Gastroesophageal sphincter (tissue), 4 donors: ENCODE results near the gene TADA2A. TPM values are rescaled to one million over a fixed set of nuclear protein-coding genes. Genes with fewer than 3 reads are reported as not detected.
A peak's percentile ranks its signal among the peaks of the same experiment; 100 is the strongest.

ENCODE experiments used
- ATAC-seq: fragments of 150-250 bp; one replicate; pipeline ENCODE4 v1.9.1; 2016; ENCODE audit warnings: mild to moderate bottlenecking, moderate library complexity
- H3K27ac ChIP-seq, 4 donors: fragments of 200-600 bp; sonication (generic) in 3 of 4; 1 replicate in 3 of 4; 2 replicates in 1 of 4; pipeline ENCODE4 v1.5.1; 2016 to 2019
- H3K27me3 ChIP-seq: fragments of 200-600 bp; sonication (generic); one replicate; pipeline ENCODE4 v1.5.1; 2019
- H3K36me3 ChIP-seq, 2 donors: fragments of 200-600 bp; sonication (generic); one replicate each; pipeline ENCODE4 v1.5.1; 2019; ENCODE audit warnings: control low read depth in 1 of 2
- H3K4me1 ChIP-seq, 3 donors: fragments of 200-600 bp; sonication (generic); 1 replicate in 2 of 3; 2 replicates in 1 of 3; pipeline ENCODE4 v1.5.1; 2016 to 2019; ENCODE audit warnings: control low read depth in 2 of 3
- H3K4me3 ChIP-seq, 2 donors: fragments of 200-600 bp; sonication (generic); one replicate each; pipeline ENCODE4 v1.5.1; 2019; ENCODE audit warnings: mild to moderate bottlenecking in 1 of 2, moderate library complexity in 1 of 2
- H3K9me3 ChIP-seq, 3 donors: fragments of 200-600 bp; sonication (generic); one replicate each; pipeline ENCODE4 v1.5.1; 2017 to 2019; ENCODE audit warnings: control low read depth in 2 of 3
- CTCF ChIP-seq, 4 experiments: fragments of 200-600 bp in 2 of 4; fragments of 450-650 bp in 2 of 4; sonication (generic) in 1 of 4; IDR thresholded peaks; one replicate each; pipeline ENCODE4 v1.5.1; 2017 to 2019; ENCODE audit warnings: antibody characterized with exemption in 4 of 4, mild to moderate bottlenecking in 2 of 4, moderate library complexity in 2 of 4
- EP300 ChIP-seq: sonication (generic); formaldehyde crosslinking; IDR thresholded peaks from one replicate; pipeline ENCODE4 v1.6.1; 2017; ENCODE audit warnings: antibody characterized with exemption, mild to moderate bottlenecking
- POLR2A ChIP-seq, 2 donors: fragments of 450-650 bp; IDR thresholded peaks; one replicate each; pipeline ENCODE4 v1.6.1; 2017; ENCODE audit warnings: antibody characterized with exemption in 2 of 2, mild to moderate bottlenecking in 2 of 2, moderate library complexity in 1 of 2
- POLR2AphosphoS5 ChIP-seq: sonication (generic); formaldehyde crosslinking; IDR thresholded peaks from one replicate; pipeline ENCODE4 v1.6.1; 2017; ENCODE audit warnings: antibody characterized with exemption
- WGBS, 2 donors: methylation state at CpG; one replicate each; pipeline ENCODE4 v1.1.5; 2018; ENCODE audit warnings: low coverage in 1 of 2; 5-methylcytosine and 5-hydroxymethylcytosine counted together
- total RNA-seq, 4 donors: library from RNA; depleted of rRNA; stranded (reverse); fragments of >200 nt; gene quantifications; one replicate each; pipeline ENCODE4 v1.1.0, GENCODE V29; 2016

Gene TADA2A
- total RNA-seq, 4 donors from 2014 or later, result 17.5 to 21.5 (median 18.5) TPM

DNA sequence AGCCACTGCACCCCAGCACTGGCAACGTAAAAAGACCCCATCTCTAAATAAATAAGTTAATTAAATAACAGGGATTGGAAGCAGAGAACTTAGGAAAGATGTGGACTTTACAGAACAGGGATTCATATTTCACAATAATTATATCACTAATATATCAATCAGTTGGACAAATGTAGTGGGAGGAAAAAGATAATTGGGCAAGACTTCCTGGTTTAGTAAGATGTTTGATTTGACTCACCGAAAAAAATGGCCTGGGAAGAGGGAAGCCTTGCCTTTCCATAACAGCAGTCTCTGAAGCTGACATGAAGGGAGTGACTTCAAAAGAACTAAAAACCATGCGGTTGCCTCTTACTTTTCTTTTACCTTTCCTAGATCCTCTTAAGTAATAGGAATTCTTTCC is 46.1 kb upstream of the TADA2A start:
- WGBS, 2 donors, result 82 to 91% methylated on average over 2 to 3 of the region's 3 CpGs
- Histone ChIP-seq H3K4me1 (peaks cover 0 to 31% (median 7%) of the 10 kb centered on the region in 3 donors), H3K9me3 (no peaks in the 10 kb centered on the region), H3K27me3 (no peaks in the 10 kb centered on the region), H3K4me3 (no peak overlapping the region), H3K27ac (peak overlapping the region in 2 of 4 donors; percentile 91 to 93), H3K36me3 (no peaks in the 10 kb centered on the region)
- no peak for ATAC-seq
- TF ChIP-seq POLR2AphosphoS5 (no peak), POLR2A (IDR thresholded peaks at IDR 0.05) (no peak), EP300 (no peak), CTCF (IDR thresholded peaks at IDR 0.05) (no peak)

- Histone ChIP-seq H3K9me3 (no peaks in the 10 kb centered on the region), H3K27ac (no peak overlapping the region), H3K4me3 (no peak overlapping the region), H3K27me3 (no peaks in the 10 kb centered on the region), H3K36me3 (peaks cover 0 to 1% of the 10 kb centered on the region in 2 donors), H3K4me1 (peaks cover 0 to 31% (median 7%) of the 10 kb centered on the region in 3 donors)
- ATAC-seq, result no peak
- 91 to 100% methylated on average over 2 to 4 of the region's 4 CpGs for WGBS, 2 donors
- TF ChIP-seq EP300 (no peak), POLR2A (IDR thresholded peaks at IDR 0.05) (no peak), POLR2AphosphoS5 (no peak), CTCF (IDR thresholded peaks at IDR 0.05) (no peak)
Observed at GRCh38 chr17:37361543-37361942, 45.1 kb upstream of the TADA2A start.

GRCh38 chr17:37365589-37365988 is 41.1 kb upstream of the TADA2A start:
- Histone ChIP-seq H3K9me3 (no peaks in the 10 kb centered on the region), H3K4me1 (peaks cover 0 to under 1% (median 0%) of the 10 kb centered on the region in 3 donors), H3K27me3 (no peaks in the 10 kb centered on the region), H3K27ac (no peak overlapping the region), H3K4me3 (no peak overlapping the region), H3K36me3 (peaks cover 0 to 3% of the 10 kb centered on the region in 2 donors)
- no peak for ATAC-seq
- 85 to 86% methylated on average over 1 of the region's 1 CpG for WGBS, 2 donors
- no peak for TF ChIP-seq POLR2A (IDR thresholded peaks at IDR 0.05)
- TF ChIP-seq POLR2AphosphoS5, result no peak
- no peak for TF ChIP-seq CTCF (IDR thresholded peaks at IDR 0.05)
- TF ChIP-seq EP300, result no peak

- WGBS, 2 donors, result 80 to 94% methylated on average over 2 to 3 of the region's 3 CpGs
- Histone ChIP-seq H3K27me3 (no peaks in the 10 kb centered on the region), H3K36me3 (peaks cover 0 to 3% of the 10 kb centered on the region in 2 donors), H3K9me3 (no peaks in the 10 kb centered on the region), H3K27ac (no peak overlapping the region), H3K4me3 (no peak overlapping the region), H3K4me1 (peaks cover 0 to 4% (median 0%) of the 10 kb centered on the region in 3 donors)
- no peak for TF ChIP-seq POLR2AphosphoS5
- TF ChIP-seq EP300, result no peak
- TF ChIP-seq POLR2A (IDR thresholded peaks at IDR 0.05), result no peak
- ATAC-seq, result no peak
Observed at GRCh38 chr17:37368577-37368976, 38.1 kb upstream of the TADA2A start.

DNA sequence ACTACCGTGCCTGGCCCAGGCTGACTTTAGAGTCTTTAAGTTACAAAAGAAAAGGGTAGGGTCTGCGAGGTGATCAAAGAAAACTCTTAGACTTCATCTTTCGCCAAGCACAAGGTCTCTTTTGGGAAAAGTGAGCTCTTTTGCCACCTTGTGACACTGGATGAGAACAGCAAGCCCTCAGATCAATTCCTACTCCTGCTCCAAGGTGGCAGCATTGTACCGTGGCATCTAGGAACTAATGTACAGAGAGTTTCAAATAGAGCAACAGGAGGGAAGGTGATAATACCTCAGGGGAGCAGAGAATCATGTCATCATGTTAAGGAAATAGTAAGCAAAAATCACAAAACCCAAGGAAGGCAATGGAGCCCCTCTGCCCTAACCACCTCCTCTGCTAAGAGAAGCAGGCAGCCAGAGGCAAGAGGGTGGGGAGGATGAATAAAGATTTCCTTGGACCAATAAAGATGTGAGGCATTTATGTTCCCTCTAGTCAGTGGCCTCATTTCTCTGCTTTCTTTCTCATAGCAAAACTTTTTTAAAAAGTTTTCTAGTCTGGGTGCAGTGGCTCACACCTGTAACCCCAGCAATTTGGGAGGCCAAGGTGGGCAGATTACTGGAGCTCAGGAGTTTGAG is 33.0 kb upstream of the TADA2A start:
- Histone ChIP-seq H3K27me3 (no peaks in the 10 kb centered on the region), H3K36me3 (no peaks in the 10 kb centered on the region), H3K9me3 (no peaks in the 10 kb centered on the region), H3K27ac (no peak overlapping the region), H3K4me3 (no peak overlapping the region), H3K4me1 (peaks cover 0 to 7% (median 0%) of the 10 kb centered on the region in 3 donors)
- no peak for TF ChIP-seq POLR2A (IDR thresholded peaks at IDR 0.05)
- no peak for TF ChIP-seq EP300
- no peak for TF ChIP-seq POLR2AphosphoS5
- peak; percentile 92 to 97 (median 92) for TF ChIP-seq CTCF (IDR thresholded peaks at IDR 0.05)
- ATAC-seq, result peak; percentile 84
- whole genome bisulfite sequencing, 2 donors, result 0 to 29% methylated on average over 2 to 3 of the region's 4 CpGs
